Stimulated activated effector memory CD8-positive, alpha-beta T cell treated with anti-CD3 and anti-CD28 coated beads, Interleukin-12 subunit alpha, Interleukin-12 subunit beta, amount 100 ng/mL, for 72 hours (primary cell): Measurements from ENCODE around the gene MACROD1.
"Not testable (repeated sequence)": the region's sequence is repeated elsewhere in the genome, so short reads cannot be mapped to it uniquely, and the experiment has no call there.

Experiments
- ATAC-seq: fragments of 150-1000 bp; cut with Tn5 transposase; 2 replicates; pipeline ENCODE4 v1.10.0; 2021
- DNase-seq, 2 donors: peaks; one replicate each; pipeline ENCODE4 v3.0.0; 2021 to 2022; ENCODE audit warnings: low spot score in 2 of 2
- H3K27ac Mint-ChIP-seq: one replicate; pipeline ENCODE4 v1.8.0; 2022; ENCODE audit warnings: mild to moderate bottlenecking, mixed read lengths
- H3K36me3 Mint-ChIP-seq: one replicate; pipeline ENCODE4 v1.8.0; 2022; ENCODE audit warnings: mild to moderate bottlenecking, mixed read lengths
- H3K4me1 Mint-ChIP-seq: one replicate; pipeline ENCODE4 v1.8.0; 2022; ENCODE audit warnings: mixed read lengths
- H3K4me3 Mint-ChIP-seq: one replicate; pipeline ENCODE4 v1.8.0; 2022; ENCODE audit warnings: mild to moderate bottlenecking, mixed read lengths
- H3K9me3 Mint-ChIP-seq: one replicate; pipeline ENCODE4 v1.8.0; 2022; ENCODE audit warnings: mixed read lengths

The MACROD1 gene

GRCh38 chr11:64170419-64170818 is 4.5 kb upstream of the MACROD1 start:
- ATAC-seq (no peak), DNase-seq (no peak)
- H3K27ac Mint-ChIP-seq: no peak overlapping the region
- H3K9me3 Mint-ChIP-seq: no peaks in the 10 kb centered on the region
- peaks cover 5% of the 10 kb centered on the region for H3K36me3 Mint-ChIP-seq
- H3K4me3 Mint-ChIP-seq: no peak overlapping the region
- H3K4me1 Mint-ChIP-seq: peaks cover 7% of the 10 kb centered on the region

GRCh38 chr11:64165481-64165841 is 452 bp downstream of the MACROD1 start:
- H3K4me1 Mint-ChIP-seq: peaks cover 13% of the 10 kb centered on the region
- H3K9me3 Mint-ChIP-seq: no peaks in the 10 kb centered on the region
- H3K36me3 Mint-ChIP-seq: peaks cover 5% of the 10 kb centered on the region
- peak overlapping the region; percentile 83 for H3K4me3 Mint-ChIP-seq
- H3K27ac Mint-ChIP-seq: peak overlapping the region; percentile 78
- DNase-seq: no peak
- ATAC-seq: peak; percentile 31

- H3K27ac Mint-ChIP-seq: peak overlapping the region; percentile 61
- no peaks in the 10 kb centered on the region for H3K9me3 Mint-ChIP-seq
- ATAC-seq: no peak
- H3K36me3 Mint-ChIP-seq: peaks cover under 1% of the 10 kb centered on the region
- H3K4me3 Mint-ChIP-seq: peak overlapping the region; percentile 83
- H3K4me1 Mint-ChIP-seq: peaks cover 13% of the 10 kb centered on the region
- DNase-seq: no peak
Measured at GRCh38 chr11:64164392-64165312, 1.3 kb downstream of the MACROD1 start.

DNA sequence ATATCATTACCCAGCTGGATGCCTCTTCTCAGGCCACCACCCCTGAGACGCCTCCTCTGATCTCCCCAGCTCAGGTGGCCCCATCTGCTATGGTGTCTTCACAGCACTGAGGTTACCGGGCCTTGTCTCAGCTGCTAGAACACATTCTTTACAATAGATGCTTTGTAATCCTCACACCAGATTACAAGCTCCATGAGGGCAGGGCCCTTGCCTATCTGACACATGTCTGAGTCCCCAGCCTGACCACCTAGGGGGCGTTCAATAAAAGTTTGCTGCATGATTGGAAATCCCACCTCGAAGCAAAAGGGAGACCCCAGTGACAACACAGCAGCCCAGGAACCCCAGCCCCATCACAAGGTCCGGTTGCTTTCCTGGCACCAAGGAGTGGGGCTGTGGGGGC is 2.0 kb downstream of the MACROD1 start:
- DNase-seq: no peak
- Mint-ChIP-seq H3K36me3 (no peaks in the 10 kb centered on the region), H3K9me3 (no peaks in the 10 kb centered on the region), H3K27ac (no peak overlapping the region), H3K4me3 (no peak overlapping the region), H3K4me1 (peaks cover 13% of the 10 kb centered on the region)
- ATAC-seq: no peak

- H3K9me3 Mint-ChIP-seq, DNase-seq, H3K4me3 Mint-ChIP-seq, ATAC-seq, H3K27ac Mint-ChIP-seq, H3K36me3 Mint-ChIP-seq: not testable (repeated sequence)
- peaks cover 13% of the 10 kb centered on the region for H3K4me1 Mint-ChIP-seq
Measured at GRCh38 chr11:64162769-64163168, 3.1 kb downstream of the MACROD1 start.

DNA sequence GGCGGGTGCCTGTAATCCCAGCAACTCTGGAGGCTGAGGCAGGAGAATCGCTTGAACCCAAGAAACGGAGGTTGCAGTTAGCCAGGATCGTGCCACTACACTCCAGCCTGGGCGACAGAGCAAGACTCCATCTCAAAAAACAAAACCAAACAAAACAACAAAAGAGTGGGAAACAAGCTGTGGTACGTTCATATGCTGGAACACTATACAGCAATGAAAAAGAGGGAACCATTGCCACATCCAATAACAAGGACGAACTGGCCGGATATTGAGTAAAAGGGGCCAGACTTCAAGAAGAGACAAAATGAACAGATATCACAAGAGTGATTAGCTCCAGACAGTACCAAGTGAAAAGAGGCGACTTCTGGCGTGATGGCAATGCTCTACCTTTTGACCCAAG is 4.9 kb downstream of the MACROD1 start:
- Mint-ChIP-seq H3K4me1 (peaks cover 7% of the 10 kb centered on the region), H3K9me3 (no peaks in the 10 kb centered on the region), H3K27ac (no peak overlapping the region), H3K36me3 (no peaks in the 10 kb centered on the region), H3K4me3 (no peak overlapping the region)
- no peak for ATAC-seq
- DNase-seq: no peak

DNA sequence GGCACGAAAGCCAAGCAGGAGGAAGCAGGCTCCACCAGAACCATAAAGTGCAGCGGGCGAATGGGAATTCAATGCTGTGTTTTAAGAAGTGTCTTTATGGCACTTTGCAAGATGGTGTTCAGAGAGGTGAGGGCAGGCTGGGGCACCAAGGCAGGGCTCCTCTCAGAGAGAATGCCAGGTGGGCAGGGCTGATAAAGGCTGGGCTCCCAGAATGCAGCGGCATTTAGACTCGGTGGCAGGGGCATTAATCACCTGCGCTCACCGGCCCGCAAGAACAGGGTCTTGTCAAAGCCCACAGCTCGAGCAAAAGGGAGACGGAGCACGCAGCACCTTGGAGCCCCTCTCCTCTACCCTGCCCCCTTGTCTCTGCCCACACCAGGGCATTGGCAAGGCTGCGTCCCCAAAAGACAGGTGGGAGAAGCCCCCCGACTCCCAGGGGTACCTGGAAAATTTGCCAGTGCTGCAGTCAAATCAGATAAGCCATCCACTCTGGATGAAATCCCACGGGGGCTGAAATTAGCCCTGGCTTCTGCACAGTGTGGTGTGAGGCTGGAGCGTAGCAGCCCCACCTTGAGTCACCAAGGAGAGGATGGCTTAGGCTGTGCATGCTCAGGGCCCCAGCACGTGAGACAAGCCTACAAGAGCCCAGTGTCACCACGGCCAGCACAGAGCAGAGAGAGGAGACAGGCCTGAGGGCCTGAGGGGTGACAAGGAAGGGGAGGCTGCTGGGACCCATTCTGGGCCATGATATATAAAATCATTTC is 8.1 kb downstream of the MACROD1 start:
- H3K27ac Mint-ChIP-seq: no peak overlapping the region
- no peaks in the 10 kb centered on the region for H3K9me3 Mint-ChIP-seq
- no peaks in the 10 kb centered on the region for H3K36me3 Mint-ChIP-seq
- H3K4me1 Mint-ChIP-seq: peaks cover 14% of the 10 kb centered on the region
- DNase-seq: no peak
- no peak overlapping the region for H3K4me3 Mint-ChIP-seq
- ATAC-seq: no peak

DNA sequence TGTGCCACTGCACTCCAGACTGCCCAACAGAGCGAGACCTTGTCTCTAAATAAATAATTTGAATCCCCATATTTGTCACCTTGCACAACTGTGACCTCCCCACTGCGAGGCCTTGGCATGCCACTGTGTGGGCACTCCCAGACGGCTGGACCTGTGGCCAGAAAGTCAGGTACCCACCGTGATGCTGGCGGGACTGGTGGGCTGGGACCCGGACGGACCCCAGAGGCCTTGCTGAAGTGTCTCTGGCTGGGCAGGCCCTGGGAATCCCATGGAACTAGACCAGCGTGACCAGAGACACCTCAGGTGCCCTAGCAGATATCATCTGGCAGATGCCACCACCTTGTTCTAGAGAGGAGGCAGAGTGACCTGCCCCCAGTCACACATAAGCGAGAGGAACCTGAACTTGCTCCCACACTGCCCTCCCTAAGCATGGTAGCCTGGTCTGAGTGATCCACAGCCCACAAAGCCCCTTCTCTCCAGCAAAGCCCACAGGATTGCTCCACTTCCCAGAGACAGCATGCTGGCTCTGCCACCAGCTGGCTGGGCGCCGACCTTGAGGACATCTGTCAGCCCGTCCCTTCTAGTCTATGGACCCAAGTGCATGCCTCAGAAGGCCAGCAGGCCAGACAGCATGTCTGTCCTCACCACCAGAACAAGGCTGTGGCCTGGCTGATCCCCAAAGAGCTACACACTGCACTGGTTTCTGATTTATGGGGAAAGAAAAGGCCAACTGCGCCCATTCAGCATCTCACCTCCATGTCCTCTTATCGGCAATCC is 9.5 kb downstream of the MACROD1 start:
- Mint-ChIP-seq H3K4me1 (peaks cover 14% of the 10 kb centered on the region), H3K4me3 (no peak overlapping the region), H3K36me3 (no peaks in the 10 kb centered on the region), H3K9me3 (no peaks in the 10 kb centered on the region), H3K27ac (no peak overlapping the region)
- no peak for DNase-seq
- ATAC-seq: no peak

DNA sequence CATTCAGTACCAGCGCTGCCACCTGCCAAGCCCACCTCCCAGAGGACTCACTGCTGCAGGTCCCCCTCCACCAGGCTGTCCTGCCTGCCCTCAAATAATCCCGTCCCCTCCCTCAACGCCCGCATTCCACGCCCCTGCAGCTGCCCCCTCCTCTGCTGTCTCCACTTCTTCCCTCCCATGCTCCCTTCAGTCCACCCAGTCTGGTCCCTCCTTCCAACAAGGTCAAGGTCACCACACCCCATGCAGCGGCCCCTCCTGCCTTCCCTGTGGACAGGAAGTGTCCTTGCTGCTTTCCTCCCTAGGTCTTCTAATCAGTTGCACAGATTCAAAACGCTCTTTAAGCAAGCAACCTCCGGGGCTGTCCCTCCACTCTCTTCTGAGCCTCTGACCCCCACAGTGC is 12.1 kb downstream of the MACROD1 start:
- no peak for ATAC-seq
- DNase-seq: no peak
- Mint-ChIP-seq H3K27ac (no peak overlapping the region), H3K9me3 (no peaks in the 10 kb centered on the region), H3K4me1 (peaks cover 14% of the 10 kb centered on the region), H3K4me3 (no peak overlapping the region), H3K36me3 (no peaks in the 10 kb centered on the region)

DNA sequence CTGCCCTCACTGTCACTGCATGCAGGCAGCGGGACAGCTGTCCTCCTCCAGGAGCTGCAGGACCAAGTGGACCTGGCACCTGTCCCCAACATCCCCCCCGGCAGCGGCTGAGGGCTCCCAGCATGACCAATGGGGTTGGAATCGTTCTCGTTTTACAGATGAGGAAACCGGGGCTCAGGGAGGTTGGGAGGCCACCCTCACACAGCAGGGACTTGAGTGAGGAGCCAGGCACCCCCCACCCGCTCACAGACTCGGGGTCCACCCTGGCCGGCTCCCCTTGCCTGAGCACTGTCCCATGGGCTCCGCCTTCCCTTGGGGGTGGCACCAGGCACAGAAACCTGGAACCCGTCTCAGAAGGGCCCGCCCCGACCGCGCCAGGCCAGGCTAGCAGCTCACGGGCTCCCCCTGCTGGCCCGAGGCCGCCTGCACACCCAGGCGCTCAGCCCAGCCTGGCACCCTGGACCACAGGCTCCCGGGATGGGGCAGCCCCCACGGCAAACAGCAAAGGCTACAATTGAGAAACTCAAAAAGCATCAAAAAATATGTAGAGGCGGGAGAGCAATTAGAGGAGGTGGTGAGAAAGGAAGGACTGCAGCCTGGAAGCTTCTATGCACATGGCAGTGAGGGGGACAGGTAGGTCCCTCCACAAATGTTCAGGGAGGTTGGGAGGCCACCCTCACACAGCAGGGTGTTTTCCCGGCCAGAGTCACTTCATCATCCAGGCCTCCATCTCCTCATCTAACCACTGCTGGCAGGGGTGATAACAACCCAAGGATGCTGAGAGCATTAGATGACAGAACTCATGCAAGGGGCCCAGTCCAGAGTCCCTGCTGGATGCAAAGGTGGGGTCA is 12.8 kb downstream of the MACROD1 start:
- H3K4me3 Mint-ChIP-seq: no peak overlapping the region
- H3K4me1 Mint-ChIP-seq: peaks cover 19% of the 10 kb centered on the region
- no peak overlapping the region for H3K27ac Mint-ChIP-seq
- ATAC-seq: peak; percentile 91
- DNase-seq: peak; percentile 83 to 89
- H3K36me3 Mint-ChIP-seq: no peaks in the 10 kb centered on the region
- no peaks in the 10 kb centered on the region for H3K9me3 Mint-ChIP-seq

DNA sequence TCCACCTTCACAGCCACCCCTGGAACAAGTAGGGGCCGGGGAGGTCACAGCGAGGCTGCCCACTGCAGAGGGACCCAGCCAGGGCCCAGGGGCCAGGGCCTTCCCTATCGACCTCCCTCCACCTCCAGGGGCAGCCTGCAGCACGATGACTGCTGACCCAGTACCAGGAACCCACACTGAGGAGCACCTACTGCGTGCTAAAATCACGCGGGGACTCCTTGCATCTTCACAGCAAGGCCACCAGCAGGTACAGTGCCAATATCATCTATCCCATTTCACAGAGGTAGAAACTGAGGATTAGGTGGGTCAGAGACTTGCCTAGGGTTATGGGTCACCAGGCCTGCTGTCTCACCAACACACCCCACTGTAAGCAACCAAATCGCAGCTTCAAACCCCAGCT is 14.6 kb downstream of the MACROD1 start:
- Mint-ChIP-seq H3K4me1 (peaks cover 26% of the 10 kb centered on the region), H3K27ac (no peak overlapping the region), H3K9me3 (no peaks in the 10 kb centered on the region), H3K4me3 (no peak overlapping the region), H3K36me3 (no peaks in the 10 kb centered on the region)
- ATAC-seq (no peak), DNase-seq (no peak)

GRCh38 chr11:64150481-64151239 is 15.3 kb downstream of the MACROD1 start:
- ATAC-seq (no peak), DNase-seq (no peak)
- Mint-ChIP-seq H3K9me3 (no peaks in the 10 kb centered on the region), H3K36me3 (no peaks in the 10 kb centered on the region), H3K4me1 (peaks cover 26% of the 10 kb centered on the region), H3K4me3 (no peak overlapping the region), H3K27ac (no peak overlapping the region)

GRCh38 chr11:64150051-64150450 is 15.9 kb downstream of the MACROD1 start:
- Mint-ChIP-seq H3K4me1 (peaks cover 26% of the 10 kb centered on the region), H3K36me3 (no peaks in the 10 kb centered on the region), H3K9me3 (no peaks in the 10 kb centered on the region), H3K4me3 (no peak overlapping the region), H3K27ac (no peak overlapping the region)
- ATAC-seq: no peak
- no peak for DNase-seq
